HG02973 (cell line): ENCODE results near the gene C11orf16.
"Not testable (repeated sequence)": the region's sequence is repeated elsewhere in the genome, so short reads cannot be mapped to it uniquely, and the experiment has no call there.

ENCODE experiments used
- ATAC-seq: cut with Tn5 transposase; IDR thresholded peaks from one replicate; pipeline ENCODE4 v1.9.1; 2021; ENCODE audit warnings: moderate library complexity; ENCODE audit not compliant: unreplicated experiment

The C11orf16 gene

GRCh38 chr11:8932564-8933180 is at the start of gene C11orf16:
Gene C11orf16, minus strand, starts transcription at chr11:8932947. Its CDS starts 639 bp downstream, at chr11:8932308.
- ATAC-seq, result no peak

GRCh38 chr11:8980485-8980884 is 47.7 kb upstream of the C11orf16 start:
- no peak for ATAC-seq

- ATAC-seq, result not testable (repeated sequence)
These were observed 46.6 kb upstream of the C11orf16 start for GRCh38 chr11:8979365-8979764.

GRCh38 chr11:8973121-8973520 is 40.4 kb upstream of the C11orf16 start:
- no peak for ATAC-seq

- no peak for ATAC-seq
These were observed 39.2 kb upstream of the C11orf16 start for GRCh38 chr11:8971924-8972316.

GRCh38 chr11:8971196-8971923 is 38.6 kb upstream of the C11orf16 start:
- no peak for ATAC-seq

GRCh38 chr11:8967184-8967583 is 34.4 kb upstream of the C11orf16 start:
- no peak for ATAC-seq

GRCh38 chr11:8964324-8965320 is 31.9 kb upstream of the C11orf16 start, which contains the start of gene TMEM9B:
Gene TMEM9B, minus strand, starts transcription at chr11:8964442. Its CDS starts 129 bp downstream, at chr11:8964313.
- ATAC-seq, result peak; percentile 76

GRCh38 chr11:8963569-8964323 is 31.0 kb upstream of the C11orf16 start:
- ATAC-seq, result peak; percentile 49

GRCh38 chr11:8962841-8963240 is 30.1 kb upstream of the C11orf16 start:
- ATAC-seq, result no peak

GRCh38 chr11:8961401-8961800 is 28.7 kb upstream of the C11orf16 start:
- no peak for ATAC-seq

GRCh38 chr11:8959546-8960166 is 26.9 kb upstream of the C11orf16 start:
- ATAC-seq, result peak; percentile 48

- no peak for ATAC-seq
These were observed 24.1 kb upstream of the C11orf16 start for GRCh38 chr11:8956860-8957259.

GRCh38 chr11:8948886-8949285 is 16.1 kb upstream of the C11orf16 start:
- ATAC-seq, result no peak

- no peak for ATAC-seq
These were observed 14.6 kb upstream of the C11orf16 start for GRCh38 chr11:8947230-8947943.

GRCh38 chr11:8942518-8943066 is 9.8 kb upstream of the C11orf16 start, which contains the start of gene ASCL3:
Gene ASCL3, minus strand, starts transcription at chr11:8943016. Its CDS starts 4,855 bp downstream, at chr11:8938161.
- ATAC-seq, result no peak

GRCh38 chr11:8941341-8942103 is 8.8 kb upstream of the C11orf16 start:
- ATAC-seq, result no peak

GRCh38 chr11:8937659-8938058 is 4.9 kb upstream of the C11orf16 start:
- ATAC-seq, result no peak
